Endothelial cell of umbilical vein (primary cell): ENCODE measurements around the gene CMIP. TPM values are rescaled to one million over a fixed set of nuclear protein-coding genes. Genes with fewer than 3 reads are reported as not detected.

ENCODE experiments used
- BruUV-seq: library from RNA; stranded (reverse); fragments of 400-500 nt; replicated peaks from 2 replicates; lab custom pipeline; 2021; lab: Mats Ljungman, UMichigan
- CTCF ChIA-PET: fragments of 300-600, 350-600 bp; sonication (Branson Sonifier 250); formaldehyde crosslinking; loops from one replicate; lab custom pipeline; 2021; ENCODE audit warnings: antibody characterized with exemption, inconsistent platforms; lab: Charles Lee
- POLR2A ChIA-PET: fragments of 300-600, 350-600 bp; sonication (Branson Sonifier 250); formaldehyde crosslinking; loops from one replicate; lab custom pipeline; 2021; ENCODE audit warnings: antibody characterized with exemption, inconsistent platforms; lab: Charles Lee
- DNase-seq: peaks from one replicate; pipeline ENCODE4 v3.0.0-alpha.2; 2011; ENCODE audit warnings: low read depth, low spot score
- FAIRE-seq: peaks from 2 replicates; lab custom pipeline; 2011; peaks lifted over from hg19 to GRCh38; lab: Jason Lieb, UNC
- H2AFZ ChIP-seq: 2 replicates; pipeline ENCODE4 v1.6.0; 2012; ENCODE audit warnings: low read depth, low read length, control low read depth, inconsistent platforms
- H3K27ac ChIP-seq: 2 replicates; pipeline ENCODE4 v1.5.1; 2011; ENCODE audit warnings: low read depth, mild to moderate bottlenecking, control low read depth, low read length, moderate library complexity; ENCODE audit not compliant: insufficient read depth
- H3K27me3 ChIP-seq, 2 experiments: 2 replicates each; pipeline versions ENCODE4 v1.6.0 to v1.6.1; 2011; ENCODE audit warnings: low read length in 2 of 2, mixed read lengths in 1 of 2; ENCODE audit not compliant: control insufficient read depth in 2 of 2, insufficient read depth in 2 of 2
- H3K36me3 ChIP-seq, 2 experiments: 2 replicates in 1 of 2; 3 replicates in 1 of 2; pipeline ENCODE4 v1.5.1; 2011; ENCODE audit warnings: low read length in 2 of 2, mild to moderate bottlenecking in 1 of 2, moderate library complexity in 1 of 2; ENCODE audit not compliant: control insufficient read depth in 2 of 2, insufficient read depth in 2 of 2; ENCODE audit errors: extremely low read depth in 1 of 2
- H3K4me1 ChIP-seq: 3 replicates; pipeline ENCODE4 v1.5.1; 2011; ENCODE audit warnings: mild to moderate bottlenecking, low read length; ENCODE audit not compliant: control insufficient read depth, insufficient read depth; ENCODE audit errors: extremely low read depth
- H3K4me2 ChIP-seq: 2 replicates; pipeline ENCODE4 v1.6.1; 2011; ENCODE audit warnings: low read length, control low read depth, mixed read lengths; ENCODE audit not compliant: insufficient read depth
- H3K4me3 ChIP-seq, 3 experiments: fragments of 200-600 bp in 1 of 3; sonication (generic), shearing (Covaris generic) in 1 of 3; replicated peaks in 1 of 3; 2 replicates each; pipeline ENCODE4 v1.5.1; 2011 to 2016; ENCODE audit warnings: control low read depth in 3 of 3, low read length in 3 of 3, mild to moderate bottlenecking in 2 of 3, inconsistent platforms in 1 of 3, low read depth in 1 of 3, moderate library complexity in 1 of 3; ENCODE audit not compliant: insufficient read depth in 1 of 3
- H3K79me2 ChIP-seq: 2 replicates; pipeline ENCODE4 v1.6.0; 2012; ENCODE audit warnings: low read length, inconsistent platforms; ENCODE audit not compliant: control insufficient read depth, insufficient read depth
- H3K9ac ChIP-seq: replicated peaks from 2 replicates; pipeline ENCODE3; 2011; ENCODE audit warnings: low read length, control low read depth; ENCODE audit not compliant: insufficient read depth; ENCODE audit errors: extremely low read depth
- H3K9me1 ChIP-seq: replicated peaks from 3 replicates; pipeline ENCODE4 v1.6.0; 2011; ENCODE audit warnings: mild to moderate bottlenecking, low read length; ENCODE audit not compliant: control insufficient read depth, insufficient read depth; ENCODE audit errors: extremely low read depth
- H3K9me3 ChIP-seq: replicated peaks from 2 replicates; pipeline ENCODE4 v1.5.1; 2012; ENCODE audit warnings: low read length, inconsistent platforms; ENCODE audit not compliant: control insufficient read depth, insufficient read depth
- H4K20me1 ChIP-seq: replicated peaks from 2 replicates; pipeline ENCODE3; 2011; ENCODE audit warnings: mild to moderate bottlenecking, low read length; ENCODE audit not compliant: control insufficient read depth, insufficient read depth; ENCODE audit errors: extremely low read depth
- EZH2 ChIP-seq: IDR thresholded peaks from 2 replicates; pipeline ENCODE4 v1.6.1; 2012; ENCODE audit warnings: borderline replicate concordance, low read depth, mild to moderate bottlenecking, moderate library complexity, low read length, inconsistent platforms; ENCODE audit not compliant: severe bottlenecking
- FOS ChIP-seq: IDR thresholded peaks from 2 replicates; pipeline ENCODE4 v1.6.1; 2011; ENCODE audit warnings: mild to moderate bottlenecking, low read length, moderate library complexity, borderline replicate concordance; ENCODE audit not compliant: insufficient read depth
- GATA2 ChIP-seq: IDR thresholded peaks from 2 replicates; pipeline ENCODE4 v1.7.0; 2011; ENCODE audit warnings: low read depth, mild to moderate bottlenecking, moderate library complexity, mixed read lengths, low read length; ENCODE audit not compliant: insufficient read length, insufficient read depth
- JUN ChIP-seq: IDR thresholded peaks from 2 replicates; pipeline ENCODE4 v1.6.1; 2011; ENCODE audit warnings: borderline replicate concordance, low read depth; ENCODE audit not compliant: insufficient read length, insufficient read depth
- MYC ChIP-seq: IDR thresholded peaks from one replicate; pipeline ENCODE4 v1.6.1; 2011; ENCODE audit warnings: mild to moderate bottlenecking, low read depth, low read length
- POLR2A ChIP-seq: IDR thresholded peaks from 2 replicates; pipeline ENCODE4 v1.6.1; 2012; ENCODE audit warnings: low read depth, mild to moderate bottlenecking, control low read depth, low read length
- POLR2AphosphoS5 ChIP-seq: IDR thresholded peaks from 2 replicates; pipeline ENCODE4 v1.6.1; 2012; ENCODE audit warnings: low read depth, mild to moderate bottlenecking, control low read depth, low read length, moderate library complexity; ENCODE audit not compliant: insufficient read depth
- dilution Hi-C: fragments of 300-500 bp; cut with MboI; formaldehyde crosslinking; loops from one replicate; pipeline ENCODE4 v1.15.0; 2019; ENCODE audit warnings: low sequenced_read_pairs; ENCODE audit not compliant: extremely low pct_ligation_motif_present
- intact Hi-C: fragments of 100-400 bp; cut with micrococcal nuclease; formaldehyde crosslinking; loops from one replicate; pipeline ENCODE4 v1.10.0; 2022
- polyA plus RNA-seq, 4 experiments: library from polyadenylated mRNA; depleted of rRNA in 3 of 4; stranded (reverse) in 3 of 4; unstranded in 1 of 4; fragments of >200 nt; gene quantifications; 2 replicates each; pipeline versions ENCODE4 v1.2.1 to v1.2.3, GENCODE V29; 2011 to 2012; ENCODE audit warnings: missing spikeins in 1 of 4
- total RNA-seq: library from RNA; stranded (reverse); gene quantifications from 2 replicates; pipeline ENCODE4 v1.2.3, GENCODE V29; 2021
- TF ChIP-seq, protein P1 (sequence below), 2 donors: IDR thresholded peaks; 1 replicate in 1 of 2; 2 replicates in 1 of 2; pipeline ENCODE4 v1.5.1; 2011; ENCODE audit warnings: low read length in 2 of 2, mild to moderate bottlenecking in 2 of 2, moderate library complexity in 2 of 2, control low read depth in 1 of 2, inconsistent platforms in 1 of 2, low read depth in 1 of 2; ENCODE audit not compliant: insufficient read depth in 1 of 2; ENCODE audit errors: extremely low read depth in 1 of 2
- TF ChIP-seq, protein P2 (sequence below): IDR thresholded peaks from 2 replicates; pipeline ENCODE4 v1.6.1; 2011; ENCODE audit not compliant: insufficient read depth, insufficient read length

CMIP gene
- total and polyA plus RNA-seq, 2 donors (not counting 3 experiments of a cell fraction or from before 2014, with no cell fraction given): 29.0 to 101 TPM

DNA sequence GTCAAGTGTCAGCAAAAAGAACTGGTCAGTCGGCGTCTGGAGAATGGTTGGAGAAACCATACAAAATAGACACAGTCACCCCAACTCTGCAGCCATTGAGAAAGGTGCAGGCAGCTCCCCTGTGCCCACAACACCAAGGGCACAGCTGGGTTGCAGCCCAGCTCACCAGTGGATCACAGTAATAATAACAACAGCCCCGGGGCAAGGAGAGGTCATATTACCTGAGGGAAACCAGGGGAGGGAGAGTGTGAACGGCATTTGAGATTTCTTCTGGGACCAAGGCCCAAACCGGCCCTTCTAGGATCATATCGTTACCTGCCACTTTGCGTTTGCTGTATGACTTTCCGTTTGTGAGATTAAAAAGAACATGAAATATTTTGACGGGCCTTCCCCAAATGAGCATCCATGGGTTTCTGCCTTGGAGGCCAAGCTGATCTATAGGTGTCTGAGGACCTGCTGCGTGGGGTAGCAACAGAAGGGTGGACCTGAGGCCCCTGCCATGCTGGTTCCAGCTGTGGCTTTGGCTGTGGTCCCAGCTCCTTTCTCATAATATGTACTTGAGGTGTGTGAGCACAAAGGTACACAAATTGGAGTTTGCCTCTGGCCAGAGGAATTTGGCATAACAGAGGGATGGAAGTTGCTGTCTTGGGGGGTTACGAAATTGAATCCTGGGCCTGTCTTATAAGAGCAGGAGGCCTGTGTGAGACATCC lies 154.6 kb downstream of the CMIP start:
- FAIRE-seq (no peak), DNase-seq (no peak)
- ChIA-PET POLR2A (no interaction called here), CTCF (interaction anchor here (1.3 kb wide), 1 partner anchor 98 kb away, joined by 4 read pairs; no protein-coding TSS in a partner anchor)
- Histone ChIP-seq H3K27ac (no peak overlapping the region), H3K4me2 (no peak overlapping the region), H3K4me3 (no peak overlapping the region), H3K4me1 (no peaks in the 10 kb centered on the region), H3K9ac (no peak overlapping the region), H3K36me3 (no peaks in the 10 kb centered on the region), H2AFZ (no peak overlapping the region), H3K9me1 (no peaks in the 10 kb centered on the region), H3K9me3 (no peaks in the 10 kb centered on the region), H4K20me1 (no peaks in the 10 kb centered on the region), H3K27me3 (no peaks in the 10 kb centered on the region), H3K79me2 (peaks cover 19% of the 10 kb centered on the region)
- no peak for TF ChIP-seq FOS
- no peak for TF ChIP-seq POLR2AphosphoS5
- TF ChIP-seq, protein P1, sequence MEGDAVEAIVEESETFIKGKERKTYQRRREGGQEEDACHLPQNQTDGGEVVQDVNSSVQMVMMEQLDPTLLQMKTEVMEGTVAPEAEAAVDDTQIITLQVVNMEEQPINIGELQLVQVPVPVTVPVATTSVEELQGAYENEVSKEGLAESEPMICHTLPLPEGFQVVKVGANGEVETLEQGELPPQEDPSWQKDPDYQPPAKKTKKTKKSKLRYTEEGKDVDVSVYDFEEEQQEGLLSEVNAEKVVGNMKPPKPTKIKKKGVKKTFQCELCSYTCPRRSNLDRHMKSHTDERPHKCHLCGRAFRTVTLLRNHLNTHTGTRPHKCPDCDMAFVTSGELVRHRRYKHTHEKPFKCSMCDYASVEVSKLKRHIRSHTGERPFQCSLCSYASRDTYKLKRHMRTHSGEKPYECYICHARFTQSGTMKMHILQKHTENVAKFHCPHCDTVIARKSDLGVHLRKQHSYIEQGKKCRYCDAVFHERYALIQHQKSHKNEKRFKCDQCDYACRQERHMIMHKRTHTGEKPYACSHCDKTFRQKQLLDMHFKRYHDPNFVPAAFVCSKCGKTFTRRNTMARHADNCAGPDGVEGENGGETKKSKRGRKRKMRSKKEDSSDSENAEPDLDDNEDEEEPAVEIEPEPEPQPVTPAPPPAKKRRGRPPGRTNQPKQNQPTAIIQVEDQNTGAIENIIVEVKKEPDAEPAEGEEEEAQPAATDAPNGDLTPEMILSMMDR (IDR thresholded peaks at IDR 0.05; ENCODE audit: extremely low read depth in 1 of 2, insufficient read depth in 1 of 2, low read depth in 1 of 2, low read length in 2 of 2): no peak
- TF ChIP-seq GATA2: no peak
- TF ChIP-seq, protein P2, sequence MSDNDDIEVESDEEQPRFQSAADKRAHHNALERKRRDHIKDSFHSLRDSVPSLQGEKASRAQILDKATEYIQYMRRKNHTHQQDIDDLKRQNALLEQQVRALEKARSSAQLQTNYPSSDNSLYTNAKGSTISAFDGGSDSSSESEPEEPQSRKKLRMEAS: no peak
- TF ChIP-seq MYC: no peak
- no peak for TF ChIP-seq POLR2A
- TF ChIP-seq EZH2: no peak
- TF ChIP-seq JUN: no peak
- intact Hi-C loops (no loop called here), dilution Hi-C loops (no loop called here)
- no TSS peak for BruUV-seq
